Large intestine (tissue), 3 donors: ENCODE data around the gene TUBE1. TPM values are rescaled to one million over a fixed set of nuclear protein-coding genes. Genes with fewer than 3 reads are reported as not detected.
"Not testable (repeated sequence)": the region's sequence is repeated elsewhere in the genome, so short reads cannot be mapped to it uniquely, and the experiment has no call there.

Experiments used
- DNase-seq, 2 donors: peaks; one replicate each; pipeline versions ENCODE4 v3.0.0 to v3.0.0-alpha.2; 2013
- H3K27ac ChIP-seq: one replicate; pipeline ENCODE4 v1.5.1; 2013; ENCODE audit warnings: low read length
- H3K27me3 ChIP-seq: 2 replicates; pipeline ENCODE4 v1.6.1; 2013; ENCODE audit warnings: low read length; ENCODE audit not compliant: control insufficient read depth, insufficient read depth
- H3K36me3 ChIP-seq: 2 replicates; pipeline ENCODE4 v1.6.1; 2013; ENCODE audit warnings: low read length; ENCODE audit not compliant: control insufficient read depth, insufficient read depth
- H3K4me1 ChIP-seq: one replicate; pipeline ENCODE4 v1.6.1; 2013; ENCODE audit warnings: low read length; ENCODE audit not compliant: control insufficient read depth, insufficient read depth
- H3K4me3 ChIP-seq: one replicate; pipeline ENCODE4 v1.5.1; 2013; ENCODE audit warnings: low read length
- H3K9me3 ChIP-seq: one replicate; pipeline ENCODE4 v1.6.1; 2013; ENCODE audit warnings: mild to moderate bottlenecking, low read depth, low read length, moderate library complexity; ENCODE audit not compliant: control insufficient read depth
- WGBS: methylation state at CpG from one replicate; pipeline ENCODE4 v1.1.5; 2013; ENCODE audit warnings: low lambda C conversion rate; ENCODE audit not compliant: insufficient coverage; 5-methylcytosine and 5-hydroxymethylcytosine counted together
- polyA plus RNA-seq: library from polyadenylated mRNA; unstranded; fragments of 120-200 nt; gene quantifications from one replicate; pipeline ENCODE4 v1.2.1, GENCODE V29; 2013

Gene TUBE1
- polyA plus RNA-seq, 1 donor = 33.8 TPM

- WGBS = 100% methylated on average over 3 of the region's 4 CpGs
- H3K36me3 ChIP-seq = peaks cover 28% of the 10 kb centered on the region
These were observed 5.7 kb downstream of the TUBE1 start for GRCh38 chr6:112081569-112081968.

GRCh38 chr6:112066606-112067005 lies 20.7 kb downstream of the TUBE1 start:
- H3K27me3 ChIP-seq = no peaks in the 10 kb centered on the region
- no peaks in the 10 kb centered on the region for H3K4me1 ChIP-seq
- 82% methylated on average over 2 of the region's 3 CpGs for WGBS

More at GRCh38 chr6:112081569-112081968, 5.7 kb downstream of the TUBE1 start:
- H3K27me3 ChIP-seq = no peaks in the 10 kb centered on the region
- no peak overlapping the region for H3K4me3 ChIP-seq
- no peak overlapping the region for H3K27ac ChIP-seq
- H3K9me3 ChIP-seq = no peaks in the 10 kb centered on the region
- DNase-seq = no peak
- H3K4me1 ChIP-seq = no peaks in the 10 kb centered on the region

DNA sequence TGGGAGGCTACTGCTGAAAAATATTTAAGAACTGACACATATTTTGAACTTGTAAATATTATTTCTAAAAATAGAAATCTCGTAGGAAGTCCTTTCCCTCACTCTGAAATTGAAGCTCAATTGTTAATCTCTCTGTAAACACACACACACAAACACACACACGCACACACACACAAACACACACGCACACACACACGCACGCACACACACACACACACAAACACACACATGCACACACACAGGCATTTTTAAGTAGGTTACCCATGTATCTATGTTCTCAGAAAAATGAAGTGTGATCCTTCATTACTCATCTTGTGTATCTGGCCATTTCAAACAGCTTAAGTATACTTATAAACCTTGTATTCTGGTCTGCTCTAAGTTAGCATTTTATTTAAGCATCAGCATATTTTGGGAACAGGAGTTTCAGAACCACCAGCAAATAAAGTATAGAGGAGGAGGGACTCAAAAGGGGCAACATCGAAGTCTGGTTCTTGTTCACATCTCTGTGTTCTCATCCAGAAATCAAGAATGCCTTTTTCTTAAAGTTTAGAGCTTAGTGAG lies 21.8 kb downstream of the TUBE1 start:
- Histone ChIP-seq H3K27ac (no peak overlapping the region), H3K36me3 (peaks cover 4% of the 10 kb centered on the region), H3K4me3 (no peak overlapping the region), H3K4me1 (no peaks in the 10 kb centered on the region), H3K27me3 (no peaks in the 10 kb centered on the region), H3K9me3 (no peaks in the 10 kb centered on the region)
- no CpG with 5 or more reads among the region's 6 CpGs for WGBS
- no peak for DNase-seq

More at GRCh38 chr6:112066606-112067005, 20.7 kb downstream of the TUBE1 start:
- no peak overlapping the region for H3K4me3 ChIP-seq
- H3K9me3 ChIP-seq = no peaks in the 10 kb centered on the region
- H3K36me3 ChIP-seq = peaks cover 6% of the 10 kb centered on the region
- DNase-seq = no peak
- no peak overlapping the region for H3K27ac ChIP-seq

GRCh38 chr6:112062966-112063365 lies 24.3 kb downstream of the TUBE1 start:
- no CpG with 5 or more reads among the region's 3 CpGs for WGBS

DNA sequence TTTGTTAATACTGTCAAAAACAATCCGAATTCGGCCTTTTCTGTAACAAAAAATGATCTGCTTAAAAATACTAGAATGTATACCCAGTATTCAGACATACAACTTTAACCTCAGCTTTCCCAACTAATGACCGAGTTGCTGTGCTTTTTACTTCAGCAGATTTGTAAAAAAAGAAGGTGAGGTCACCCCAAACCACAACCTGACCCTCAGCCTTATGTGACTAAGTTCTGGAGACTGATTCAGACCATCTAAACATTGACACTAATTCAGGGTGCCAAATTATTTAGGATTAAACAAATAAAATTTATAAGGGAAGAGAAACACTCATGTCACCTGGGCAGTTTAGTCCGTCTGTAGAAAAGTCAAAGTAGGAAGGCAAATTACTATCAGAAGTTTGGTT lies 25.7 kb downstream of the TUBE1 start:
- 90% methylated on average over 2 of the region's 4 CpGs for WGBS
- Histone ChIP-seq H3K4me3 (no peak overlapping the region), H3K4me1 (no peaks in the 10 kb centered on the region), H3K36me3 (no peaks in the 10 kb centered on the region), H3K9me3 (no peaks in the 10 kb centered on the region), H3K27ac (no peak overlapping the region), H3K27me3 (no peaks in the 10 kb centered on the region)
- DNase-seq = no peak

More at GRCh38 chr6:112062966-112063365, 24.3 kb downstream of the TUBE1 start:
- no peak overlapping the region for H3K27ac ChIP-seq
- DNase-seq = no peak
- no peaks in the 10 kb centered on the region for H3K9me3 ChIP-seq
- no peak overlapping the region for H3K4me3 ChIP-seq
- H3K27me3 ChIP-seq = no peaks in the 10 kb centered on the region
- H3K4me1 ChIP-seq = no peaks in the 10 kb centered on the region
- no peaks in the 10 kb centered on the region for H3K36me3 ChIP-seq

GRCh38 chr6:112058243-112059032 lies 28.8 kb downstream of the TUBE1 start:
- H3K27ac ChIP-seq = no peak overlapping the region
- H3K27me3 ChIP-seq = no peaks in the 10 kb centered on the region
- DNase-seq = no peak
- no peaks in the 10 kb centered on the region for H3K4me1 ChIP-seq
- H3K9me3 ChIP-seq = no peaks in the 10 kb centered on the region
- 86% methylated on average over 1 of the region's 4 CpGs for WGBS
- no peaks in the 10 kb centered on the region for H3K36me3 ChIP-seq
- no peak overlapping the region for H3K4me3 ChIP-seq

- WGBS = 77% methylated on average over 4 of the region's 10 CpGs
- Histone ChIP-seq H3K4me1 (no peaks in the 10 kb centered on the region), H3K27ac (no peak overlapping the region), H3K9me3 (no peaks in the 10 kb centered on the region), H3K4me3 (no peak overlapping the region), H3K27me3 (no peaks in the 10 kb centered on the region), H3K36me3 (no peaks in the 10 kb centered on the region)
- DNase-seq = no peak
These were observed 32.6 kb downstream of the TUBE1 start for GRCh38 chr6:112054555-112055190.

DNA sequence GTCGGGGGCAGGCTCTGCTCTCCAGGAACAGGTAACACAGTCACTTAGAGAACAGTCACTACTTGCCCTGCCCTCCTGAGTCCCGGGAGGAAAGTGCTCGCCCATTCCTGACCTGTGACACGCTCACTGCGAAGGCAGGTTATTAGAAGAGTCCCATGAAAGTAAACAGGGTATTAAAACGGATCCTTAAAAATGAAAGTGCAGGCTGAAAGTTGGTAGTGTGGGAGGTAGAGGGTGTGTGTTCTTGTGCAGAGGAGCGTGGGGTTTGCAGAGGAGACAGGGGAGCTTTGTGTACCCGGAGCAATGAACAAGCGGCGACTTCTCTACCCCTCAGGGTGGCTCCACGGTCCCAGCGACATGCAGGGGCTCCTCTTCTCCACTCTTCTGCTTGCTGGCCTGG lies 33.3 kb downstream of the TUBE1 start, which contains the start of gene CCN6:
Gene CCN6, plus strand, starts transcription at position 104 of the 400 bp plus-strand sequence. Its CDS starts 254 bp downstream, at position 358.
- Histone ChIP-seq H3K9me3 (no peaks in the 10 kb centered on the region), H3K36me3 (no peaks in the 10 kb centered on the region), H3K27ac (no peak within 1 kb of the TSS), H3K4me3 (no peak within 1 kb of the TSS), H3K4me1 (no peaks in the 10 kb centered on the region), H3K27me3 (no peaks in the 10 kb centered on the region)
- no CpG with 5 or more reads among the region's 12 CpGs for WGBS
- no peak for DNase-seq

GRCh38 chr6:112051251-112051740 lies 36.0 kb downstream of the TUBE1 start:
- not testable (repeated sequence) for H3K36me3 ChIP-seq, H3K27ac ChIP-seq

GRCh38 chr6:112050429-112050828 lies 36.9 kb downstream of the TUBE1 start:
- 93% methylated on average over 2 of the region's 5 CpGs for WGBS
- Histone ChIP-seq H3K4me1 (no peaks in the 10 kb centered on the region), H3K36me3 (no peaks in the 10 kb centered on the region), H3K4me3 (no peak overlapping the region), H3K27ac (no peak overlapping the region), H3K27me3 (no peaks in the 10 kb centered on the region), H3K9me3 (peaks cover 5% of the 10 kb centered on the region)
- DNase-seq = no peak

More at GRCh38 chr6:112051251-112051740, 36.0 kb downstream of the TUBE1 start:
- WGBS = 100% methylated on average over 2 of the region's 4 CpGs
- H3K4me1 ChIP-seq, H3K27me3 ChIP-seq, H3K4me3 ChIP-seq, DNase-seq, H3K9me3 ChIP-seq: not testable (repeated sequence)
